ENCODE measurements around the gene CAST. TPM values are rescaled to one million over a fixed set of nuclear protein-coding genes. Genes with fewer than 3 reads are reported as not detected.

CAST gene
- total and polyA plus RNA-seq, 3 donors from 2014 or later, result 195 to 260 (median 241) TPM

DNA sequence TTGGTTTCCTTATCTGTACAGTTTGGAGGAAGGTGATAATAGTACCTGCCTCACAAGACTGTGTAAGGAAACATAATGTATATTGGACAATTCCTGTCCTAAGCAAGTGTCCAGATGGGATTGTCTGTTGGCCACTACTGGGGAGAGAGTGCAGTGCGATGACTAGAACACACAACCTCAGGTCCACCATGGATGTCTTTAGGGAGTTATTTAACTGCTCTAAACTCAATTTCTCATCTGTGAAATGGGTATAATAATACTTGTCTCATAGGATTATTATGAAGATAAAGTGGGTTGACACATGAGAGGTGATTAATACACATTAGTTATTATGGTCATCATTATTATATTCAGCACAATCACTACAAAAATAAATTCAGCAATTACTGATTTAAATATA lies 63.1 kb downstream of the CAST start:
- intact Hi-C loops (cut with DNase I; ENCODE audit: low total_unique reads), result no loop called here
- WGBS, 2 donors, result 93 to 100% methylated on average over 1 of the region's 1 CpG
- Histone ChIP-seq H3K27ac (no peak overlapping the region), H3K27me3 (no peaks in the 10 kb centered on the region), H3K4me1 (no peaks in the 10 kb centered on the region), H3K4me3 (no peak overlapping the region), H3K9me3 (no peaks in the 10 kb centered on the region), H3K36me3 (ENCODE audit: low read depth, missing control alignments) (no peaks in the 10 kb centered on the region)
- TF ChIP-seq POLR2A (IDR thresholded peaks at IDR 0.05), result no peak
- TF ChIP-seq, protein P1, sequence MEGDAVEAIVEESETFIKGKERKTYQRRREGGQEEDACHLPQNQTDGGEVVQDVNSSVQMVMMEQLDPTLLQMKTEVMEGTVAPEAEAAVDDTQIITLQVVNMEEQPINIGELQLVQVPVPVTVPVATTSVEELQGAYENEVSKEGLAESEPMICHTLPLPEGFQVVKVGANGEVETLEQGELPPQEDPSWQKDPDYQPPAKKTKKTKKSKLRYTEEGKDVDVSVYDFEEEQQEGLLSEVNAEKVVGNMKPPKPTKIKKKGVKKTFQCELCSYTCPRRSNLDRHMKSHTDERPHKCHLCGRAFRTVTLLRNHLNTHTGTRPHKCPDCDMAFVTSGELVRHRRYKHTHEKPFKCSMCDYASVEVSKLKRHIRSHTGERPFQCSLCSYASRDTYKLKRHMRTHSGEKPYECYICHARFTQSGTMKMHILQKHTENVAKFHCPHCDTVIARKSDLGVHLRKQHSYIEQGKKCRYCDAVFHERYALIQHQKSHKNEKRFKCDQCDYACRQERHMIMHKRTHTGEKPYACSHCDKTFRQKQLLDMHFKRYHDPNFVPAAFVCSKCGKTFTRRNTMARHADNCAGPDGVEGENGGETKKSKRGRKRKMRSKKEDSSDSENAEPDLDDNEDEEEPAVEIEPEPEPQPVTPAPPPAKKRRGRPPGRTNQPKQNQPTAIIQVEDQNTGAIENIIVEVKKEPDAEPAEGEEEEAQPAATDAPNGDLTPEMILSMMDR (IDR thresholded peaks at IDR 0.05), result no peak
- no peak for DNase-seq

DNA sequence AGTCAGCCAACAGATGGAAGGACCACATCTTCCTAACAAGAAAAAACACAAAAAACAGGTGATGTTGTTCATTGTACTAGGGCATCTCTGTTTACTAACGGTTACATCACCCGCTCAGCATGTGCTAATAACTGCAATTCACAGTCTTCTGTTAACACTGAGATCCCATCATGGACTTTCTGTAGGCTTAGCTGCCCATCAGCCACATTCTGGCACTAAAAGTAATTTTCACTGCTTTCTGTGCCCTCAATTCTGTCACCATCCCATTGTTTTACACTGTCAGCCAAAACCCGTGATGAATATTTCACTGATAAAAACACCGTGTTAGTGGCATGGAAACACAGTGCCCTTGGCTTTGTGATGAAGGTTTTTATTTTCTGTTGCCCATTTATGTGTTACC lies 64.6 kb downstream of the CAST start:
- H3K4me3 ChIP-seq, result no peak overlapping the region
- 68 to 77% methylated on average over 4 of the region's 4 CpGs for WGBS, 2 donors
- intact Hi-C loops (cut with DNase I; ENCODE audit: low total_unique reads), result no loop called here

DNA sequence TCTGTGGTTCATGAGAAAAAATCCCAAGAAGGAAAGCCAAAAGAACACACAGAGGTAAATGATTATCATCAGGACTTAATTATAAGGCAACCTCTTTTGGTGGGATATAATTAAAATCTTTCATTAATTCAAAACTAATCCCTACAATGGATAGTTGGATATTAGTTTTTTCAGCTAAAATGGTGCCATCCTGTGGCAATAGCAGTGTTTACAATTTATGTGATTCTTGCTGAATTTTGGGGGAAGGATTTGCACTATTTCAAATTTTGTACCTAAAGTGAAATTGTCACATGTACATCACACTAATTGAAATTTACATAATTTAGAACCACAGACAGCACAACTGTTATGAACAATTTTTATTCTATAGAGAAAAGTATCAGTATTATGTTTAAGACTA lies 67.0 kb downstream of the CAST start:
- H3K4me3 ChIP-seq, result no peak overlapping the region
- TF ChIP-seq, protein P1 (IDR thresholded peaks at IDR 0.05), result peak in 1 of 3 experiments; percentile 26
- no peak for TF ChIP-seq POLR2A (IDR thresholded peaks at IDR 0.05)
- no peaks in the 10 kb centered on the region for H3K9me3 ChIP-seq
- no peaks in the 10 kb centered on the region for H3K36me3 ChIP-seq (ENCODE audit: low read depth, missing control alignments)
- no peak for DNase-seq
- no peaks in the 10 kb centered on the region for H3K4me1 ChIP-seq
- intact Hi-C loops (cut with DNase I; ENCODE audit: low total_unique reads), result no loop called here
- H3K27ac ChIP-seq, result no peak overlapping the region
- no peaks in the 10 kb centered on the region for H3K27me3 ChIP-seq

More for the DNA sequence above, 64.6 kb downstream of the CAST start:
- no peaks in the 10 kb centered on the region for H3K36me3 ChIP-seq (ENCODE audit: low read depth, missing control alignments)
- H3K27ac ChIP-seq, result no peak overlapping the region
- H3K27me3 ChIP-seq, result no peaks in the 10 kb centered on the region
- no peaks in the 10 kb centered on the region for H3K9me3 ChIP-seq
- TF ChIP-seq POLR2A (IDR thresholded peaks at IDR 0.05), result no peak
- TF ChIP-seq, protein P1 (IDR thresholded peaks at IDR 0.05), result no peak
- H3K4me1 ChIP-seq, result no peaks in the 10 kb centered on the region
- no peak for DNase-seq

DNA sequence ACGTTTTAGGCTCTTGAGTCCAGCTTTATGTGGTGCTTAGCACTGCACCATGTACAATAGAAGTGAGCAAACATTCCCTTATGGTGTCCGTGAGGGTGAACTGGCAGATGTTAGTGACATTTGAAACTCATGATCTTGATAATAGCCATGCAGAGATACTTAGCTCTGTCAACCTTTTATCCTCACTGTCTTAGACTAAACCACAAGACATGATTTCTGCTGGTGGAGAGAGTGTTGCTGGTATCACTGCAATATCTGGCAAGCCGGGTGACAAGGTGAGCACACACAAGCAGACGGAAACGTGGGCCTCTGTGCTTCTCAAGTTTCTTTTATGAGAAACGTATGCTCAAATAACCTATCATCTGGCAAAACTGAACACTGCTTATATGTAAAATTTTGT lies 68.4 kb downstream of the CAST start:
- Histone ChIP-seq H3K36me3 (ENCODE audit: low read depth, missing control alignments) (no peaks in the 10 kb centered on the region), H3K9me3 (no peaks in the 10 kb centered on the region), H3K4me1 (no peaks in the 10 kb centered on the region), H3K4me3 (no peak overlapping the region), H3K27me3 (no peaks in the 10 kb centered on the region), H3K27ac (no peak overlapping the region)
- DNase-seq, result no peak
- TF ChIP-seq POLR2A (IDR thresholded peaks at IDR 0.05), result no peak
- TF ChIP-seq, protein P1 (IDR thresholded peaks at IDR 0.05), result no peak
- WGBS, 2 donors, result 82 to 90% methylated on average over 6 of the region's 6 CpGs
- intact Hi-C loops (cut with DNase I; ENCODE audit: low total_unique reads), result no loop called here

DNA sequence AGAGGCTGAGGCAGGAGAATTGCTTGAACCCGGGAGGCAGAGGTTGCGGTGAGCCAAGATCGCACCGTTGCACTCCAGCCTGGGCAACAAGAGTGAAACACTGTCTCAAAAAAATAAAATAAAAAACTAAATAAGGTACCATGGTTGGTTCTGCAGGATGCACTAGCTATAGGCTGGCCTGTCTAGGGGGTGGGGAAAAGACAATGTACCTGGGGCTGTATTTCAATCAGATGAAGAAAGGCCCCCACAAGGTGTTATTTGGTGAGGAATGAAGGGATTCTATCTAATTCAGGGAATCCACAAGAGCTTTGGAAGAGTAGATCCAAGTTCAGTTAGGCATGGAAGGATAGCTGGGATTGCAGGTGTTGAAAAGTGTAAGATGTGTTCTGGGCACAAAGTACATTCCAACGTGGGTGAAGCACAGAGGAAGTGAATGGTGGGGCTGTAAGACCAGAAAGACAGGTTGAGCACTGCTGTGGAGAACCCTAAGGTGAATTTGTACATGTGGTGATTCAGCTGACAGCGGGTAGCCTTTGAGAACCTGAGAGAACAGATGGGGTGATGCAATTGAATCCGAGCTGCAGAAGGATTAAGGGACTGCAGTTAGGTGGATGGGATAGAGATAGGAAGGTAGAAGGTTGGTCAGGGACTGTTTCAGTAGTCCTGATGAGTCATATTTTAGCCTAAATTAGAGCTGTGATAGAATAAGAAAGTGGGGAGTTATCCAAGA lies 71.8 kb downstream of the CAST start:
- Histone ChIP-seq H3K4me1 (no peaks in the 10 kb centered on the region), H3K36me3 (ENCODE audit: low read depth, missing control alignments) (no peaks in the 10 kb centered on the region), H3K9me3 (no peaks in the 10 kb centered on the region), H3K27ac (no peak overlapping the region), H3K27me3 (no peaks in the 10 kb centered on the region), H3K4me3 (no peak overlapping the region)
- no peak for DNase-seq
- 89 to 90% methylated on average over 7 of the region's 7 CpGs for whole genome bisulfite sequencing, 2 donors
- intact Hi-C loops (cut with DNase I; ENCODE audit: low total_unique reads), result no loop called here
- TF ChIP-seq POLR2A (IDR thresholded peaks at IDR 0.05), result no peak
- TF ChIP-seq, protein P1 (IDR thresholded peaks at IDR 0.05), result no peak
